Thoracic aorta (tissue), 2 donors: ENCODE measurements around the gene ISOC2. TPM values are rescaled to one million over a fixed set of nuclear protein-coding genes. Genes with fewer than 3 reads are reported as not detected.

Experiments
- ATAC-seq: fragments of 150-250 bp; one replicate; pipeline ENCODE4 v1.8.0; 2017; ENCODE audit warnings: low read depth; ENCODE audit not compliant: insufficient number of reproducible peaks, low FRiP score
- DNase-seq: peaks from one replicate; pipeline ENCODE4 v3.0.0-alpha.2; 2020; ENCODE audit warnings: low spot score
- H3K27ac ChIP-seq, 2 donors: fragments of 200-600 bp; sonication (generic); 1 replicate in 1 of 2; 2 replicates in 1 of 2; pipeline ENCODE4 v1.5.1; 2016; ENCODE audit warnings: mild to moderate bottlenecking in 2 of 2, moderate library complexity in 2 of 2
- H3K27me3 ChIP-seq: fragments of 200-600 bp; sonication (generic); replicated peaks from 2 replicates; pipeline ENCODE4 v1.6.0; 2016; ENCODE audit warnings: mild to moderate bottlenecking; ENCODE audit not compliant: insufficient read depth
- H3K36me3 ChIP-seq: fragments of 200-600 bp; sonication (generic); one replicate; pipeline ENCODE4 v1.5.1; 2016
- H3K4me1 ChIP-seq, 2 donors: fragments of 200-600 bp; sonication (generic); 1 replicate in 1 of 2; 2 replicates in 1 of 2; pipeline versions ENCODE4 v1.5.1 to v1.6.0; 2016; ENCODE audit warnings: low read depth in 2 of 2, mild to moderate bottlenecking in 1 of 2; ENCODE audit not compliant: control insufficient read depth in 1 of 2
- H3K4me3 ChIP-seq: fragments of 200-600 bp; sonication (generic); 2 replicates; pipeline ENCODE4 v1.5.1; 2016; ENCODE audit warnings: mild to moderate bottlenecking
- H3K9me3 ChIP-seq: fragments of 200-600 bp; sonication (generic); 2 replicates; pipeline ENCODE4 v1.5.1; 2016
- CTCF ChIP-seq: fragments of 200-600 bp; sonication (generic); IDR thresholded peaks from one replicate; pipeline ENCODE4 v1.5.1; 2019; ENCODE audit warnings: antibody characterized with exemption
- total RNA-seq, 2 donors: library from RNA; depleted of rRNA; stranded (reverse); fragments of >200 nt; gene quantifications; one replicate each; pipeline versions ENCODE4 v1.1.0 to v1.2.3, GENCODE V29; 2016

ISOC2 gene
- total RNA-seq, 2 donors from 2014 or later: 18.8 to 27.4 TPM

- ATAC-seq: no peak
- TF ChIP-seq CTCF: no peak
- DNase-seq: no peak
- no peak overlapping the region for H3K27ac ChIP-seq
- H3K4me3 ChIP-seq: no peak overlapping the region
- no peaks in the 10 kb centered on the region for H3K27me3 ChIP-seq
- H3K9me3 ChIP-seq: no peaks in the 10 kb centered on the region
- H3K4me1 ChIP-seq: peaks cover 6 to 17% of the 10 kb centered on the region in 2 donors
- no peaks in the 10 kb centered on the region for H3K36me3 ChIP-seq
These were observed 11.0 kb upstream of the ISOC2 start for GRCh38 chr19:55472463-55472862.

- Histone ChIP-seq H3K36me3 (no peaks in the 10 kb centered on the region), H3K9me3 (no peaks in the 10 kb centered on the region), H3K4me1 (peaks cover 4 to 19% of the 10 kb centered on the region in 2 donors), H3K27me3 (no peaks in the 10 kb centered on the region), H3K27ac (no peak overlapping the region), H3K4me3 (no peak overlapping the region)
- TF ChIP-seq CTCF: no peak
- no peak for DNase-seq
- ATAC-seq: no peak
These were observed 9.8 kb upstream of the ISOC2 start for GRCh38 chr19:55471266-55471665.

DNA sequence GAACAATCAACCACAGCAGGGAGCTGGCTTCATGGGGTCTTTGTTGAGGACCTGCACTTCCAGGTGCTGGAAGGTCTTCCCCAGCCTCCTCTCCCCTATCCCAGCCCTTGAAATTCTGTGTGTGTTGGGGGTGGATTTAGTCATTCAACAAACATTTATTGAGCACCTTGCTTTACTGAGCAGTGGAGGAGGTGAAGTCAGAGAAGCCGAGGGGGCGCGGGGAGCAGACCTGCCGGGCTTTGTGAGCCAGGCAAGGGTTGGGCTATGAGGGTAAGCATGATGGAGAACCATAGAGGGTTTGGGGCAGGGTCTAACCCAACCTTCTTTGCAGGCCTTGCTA, 6.6 kb upstream of the ISOC2 start:
- no peaks in the 10 kb centered on the region for H3K36me3 ChIP-seq
- no peak overlapping the region for H3K4me3 ChIP-seq
- H3K27ac ChIP-seq: no peak overlapping the region
- peaks cover 0 to 11% of the 10 kb centered on the region in 2 donors for H3K4me1 ChIP-seq
- H3K9me3 ChIP-seq: no peaks in the 10 kb centered on the region
- ATAC-seq (no peak), DNase-seq (no peak)
- H3K27me3 ChIP-seq: no peaks in the 10 kb centered on the region
- TF ChIP-seq CTCF: peak; percentile 5

GRCh38 chr19:55467236-55468053, 6.0 kb upstream of the ISOC2 start:
- DNase-seq (no peak), ATAC-seq (peak; percentile 67)
- H3K27ac ChIP-seq: no peak overlapping the region
- no peaks in the 10 kb centered on the region for H3K36me3 ChIP-seq
- no peak overlapping the region for H3K4me3 ChIP-seq
- no peaks in the 10 kb centered on the region for H3K9me3 ChIP-seq
- H3K27me3 ChIP-seq: no peaks in the 10 kb centered on the region
- peaks cover 0 to 12% of the 10 kb centered on the region in 2 donors for H3K4me1 ChIP-seq
- TF ChIP-seq CTCF: peak; percentile 99

GRCh38 chr19:55466241-55466614, 4.8 kb upstream of the ISOC2 start:
- TF ChIP-seq CTCF: no peak
- no peaks in the 10 kb centered on the region for H3K36me3 ChIP-seq
- no peak overlapping the region for H3K4me3 ChIP-seq
- ATAC-seq: no peak
- no peaks in the 10 kb centered on the region for H3K27me3 ChIP-seq
- H3K4me1 ChIP-seq: peaks cover 0 to 17% of the 10 kb centered on the region in 2 donors
- H3K27ac ChIP-seq: no peak overlapping the region
- no peaks in the 10 kb centered on the region for H3K9me3 ChIP-seq
- DNase-seq: no peak
